HepG2 (cell line): Measurements from ENCODE around the gene PPP1R12C. TPM values are rescaled to one million over a fixed set of nuclear protein-coding genes. Genes with fewer than 3 reads are reported as not detected.

Experiments
- ELF4 ChIP-seq: sonication (generic); formaldehyde crosslinking; IDR thresholded peaks from 2 replicates; pipeline ENCODE4 v1.5.0; 2020; ENCODE audit warnings: missing genetic modification reagents, mild to moderate bottlenecking, moderate library complexity, borderline replicate concordance
- ETV5 ChIP-seq: IDR thresholded peaks from 2 replicates; pipeline ENCODE4 v1.6.1; 2018; ENCODE audit warnings: missing biosample characterization, missing genetic modification reagents, inconsistent platforms, borderline replicate concordance
- HBP1 ChIP-seq: IDR thresholded peaks from 2 replicates; pipeline ENCODE4 v1.6.1; 2016; ENCODE audit warnings: low read depth, control low read depth
- KLF6 ChIP-seq: IDR thresholded peaks from 2 replicates; pipeline ENCODE4 v1.8.0; 2016; ENCODE audit warnings: missing biosample characterization, missing genetic modification reagents
- MTF1 ChIP-seq: sonication (generic); formaldehyde crosslinking; IDR thresholded peaks from 2 replicates; pipeline ENCODE4 v1.5.0; 2020; ENCODE audit warnings: missing genetic modification reagents
- NCOA2 ChIP-seq: sonication (generic); formaldehyde crosslinking; IDR thresholded peaks from 2 replicates; pipeline ENCODE4 v1.8.0; 2022; ENCODE audit warnings: inconsistent platforms
- NCOA5 ChIP-seq: sonication (generic); formaldehyde crosslinking; IDR thresholded peaks from 2 replicates; pipeline ENCODE4 v1.4.0; 2020; ENCODE audit warnings: missing genetic modification reagents
- SOX6 ChIP-seq, 2 experiments: fragments of 450-650 bp in 1 of 2; sonication (generic) in 1 of 2; formaldehyde crosslinking in 1 of 2; IDR thresholded peaks; 2 replicates each; pipeline versions ENCODE4 v1.4.0 to v1.6.1; 2017 to 2020; ENCODE audit warnings: antibody characterized with exemption in 1 of 2, mild to moderate bottlenecking in 1 of 2, missing genetic modification reagents in 1 of 2
- TCF7L2 ChIP-seq: IDR thresholded peaks from 2 replicates; pipeline ENCODE4 v1.6.1; 2011; ENCODE audit warnings: mild to moderate bottlenecking, low read depth, low read length, moderate library complexity
- ZFP90 ChIP-seq: sonication (generic); formaldehyde crosslinking; IDR thresholded peaks from 2 replicates; pipeline ENCODE4 v1.8.0; 2022; ENCODE audit warnings: missing genetic modification reagents, mild to moderate bottlenecking, inconsistent platforms, borderline replicate concordance
- ZNF615 ChIP-seq: sonication (generic); formaldehyde crosslinking; IDR thresholded peaks from 2 replicates; pipeline ENCODE4 v1.5.0; 2020; ENCODE audit warnings: mild to moderate bottlenecking, missing genetic modification reagents, borderline replicate concordance
- ZNF709 ChIP-seq: sonication (generic); formaldehyde crosslinking; IDR thresholded peaks from 2 replicates; pipeline ENCODE4 v1.5.0; 2020; ENCODE audit warnings: mild to moderate bottlenecking, missing genetic modification reagents
- ZNF766 ChIP-seq: sonication (generic); formaldehyde crosslinking; IDR thresholded peaks from 2 replicates; pipeline ENCODE4 v1.5.0; 2020; ENCODE audit warnings: missing genetic modification reagents, borderline replicate concordance
- ZXDC ChIP-seq: sonication (generic); formaldehyde crosslinking; IDR thresholded peaks from 2 replicates; pipeline ENCODE4 v1.5.0; 2020; ENCODE audit warnings: mild to moderate bottlenecking, missing genetic modification reagents
- polyA plus RNA-seq, 8 experiments: library from polyadenylated mRNA; depleted of rRNA in 3 of 8; stranded (reverse) in 7 of 8; unstranded in 1 of 8; fragments of >200 nt; fragmentation: Illumina TruSeq in 4 of 8; extraction: Trizol in 4 of 8; gene quantifications; 2 replicates each; pipeline versions ENCODE4 v1.2.1 to v1.2.3, GENCODE V29; 2011 to 2016; ENCODE audit warnings: low read depth in 4 of 8, missing spikeins in 1 of 8, mixed read lengths in 1 of 8; ENCODE audit not compliant: insufficient read depth in 1 of 8
- total RNA-seq, 5 experiments: library from RNA; depleted of rRNA; stranded (reverse); fragments of >200 nt; fragmentation: Illumina TruSeq; extraction: Trizol; gene quantifications; 2 replicates each; pipeline ENCODE4 v1.2.3, GENCODE V29; 2016; ENCODE audit warnings: low read depth in 1 of 5
- TF ChIP-seq, protein P1 (sequence below): sonication (generic); formaldehyde crosslinking; IDR thresholded peaks from 2 replicates; pipeline ENCODE4 v1.9.0; 2021; ENCODE audit warnings: missing genetic modification reagents, mild to moderate bottlenecking, borderline replicate concordance
- TF ChIP-seq, protein P2 (sequence below): sonication (generic); formaldehyde crosslinking; IDR thresholded peaks from 2 replicates; pipeline ENCODE4 v1.9.0; 2021; ENCODE audit warnings: missing genetic modification reagents, borderline replicate concordance
- TF ChIP-seq, protein P3 (sequence below): conservative IDR thresholded peaks from 2 replicates; pipeline ENCODE4 v1.6.1; 2018; ENCODE audit warnings: missing genetic modification reagents

Gene PPP1R12C
- total and polyA plus RNA-seq, 2 of the 13 experiments (the other 11 are each of a cell fraction or from before 2014, with no cell fraction given), result 29.7 to 30.3 TPM

DNA sequence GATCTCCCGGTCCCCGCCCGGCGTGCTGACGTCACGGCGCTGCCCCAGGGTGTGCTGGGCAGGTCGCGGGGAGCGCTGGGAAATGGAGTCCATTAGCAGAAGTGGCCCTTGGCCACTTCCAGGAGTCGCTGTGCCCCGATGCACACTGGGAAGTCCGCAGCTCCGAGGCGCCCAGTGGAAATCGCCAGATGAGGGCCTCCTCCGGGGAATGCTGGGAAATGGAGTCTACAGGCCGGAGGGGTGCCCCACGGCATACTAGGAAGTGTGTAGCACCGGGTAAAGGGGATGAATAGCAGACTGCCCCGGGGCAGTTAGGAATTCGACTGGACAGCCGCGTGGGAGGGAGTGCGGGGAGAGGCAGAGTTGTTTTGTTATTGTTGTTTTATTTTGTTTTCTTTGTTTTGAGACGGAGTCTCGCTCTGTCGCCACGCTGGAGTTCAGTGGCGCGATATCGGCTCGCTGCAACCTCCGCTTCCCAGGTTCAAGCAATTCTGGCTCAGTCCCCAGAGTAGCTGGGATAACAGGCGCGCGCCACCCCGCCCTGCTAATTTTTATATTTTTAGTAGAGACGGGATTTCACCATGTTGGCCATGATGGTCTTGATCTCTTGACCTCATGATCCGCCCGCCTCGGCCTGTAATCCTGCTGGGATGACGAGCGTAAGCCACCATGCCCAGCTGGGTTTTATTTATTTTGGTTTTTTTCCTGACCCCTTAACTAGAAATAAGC is 390 bp upstream of the PPP1R12C start (continued):
- no peak for TF ChIP-seq ZNF615 (CRISPR knock-in tag)
- no peak for TF ChIP-seq NCOA2
- TF ChIP-seq, protein P1, sequence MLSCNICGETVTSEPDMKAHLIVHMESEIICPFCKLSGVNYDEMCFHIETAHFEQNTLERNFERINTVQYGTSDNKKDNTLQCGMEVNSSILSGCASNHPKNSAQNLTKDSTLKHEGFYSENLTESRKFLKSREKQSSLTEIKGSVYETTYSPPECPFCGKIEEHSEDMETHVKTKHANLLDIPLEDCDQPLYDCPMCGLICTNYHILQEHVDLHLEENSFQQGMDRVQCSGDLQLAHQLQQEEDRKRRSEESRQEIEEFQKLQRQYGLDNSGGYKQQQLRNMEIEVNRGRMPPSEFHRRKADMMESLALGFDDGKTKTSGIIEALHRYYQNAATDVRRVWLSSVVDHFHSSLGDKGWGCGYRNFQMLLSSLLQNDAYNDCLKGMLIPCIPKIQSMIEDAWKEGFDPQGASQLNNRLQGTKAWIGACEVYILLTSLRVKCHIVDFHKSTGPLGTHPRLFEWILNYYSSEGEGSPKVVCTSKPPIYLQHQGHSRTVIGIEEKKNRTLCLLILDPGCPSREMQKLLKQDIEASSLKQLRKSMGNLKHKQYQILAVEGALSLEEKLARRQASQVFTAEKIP (CRISPR knock-in tag), result no peak
- TF ChIP-seq MTF1, result no peak
- TF ChIP-seq, protein P2, sequence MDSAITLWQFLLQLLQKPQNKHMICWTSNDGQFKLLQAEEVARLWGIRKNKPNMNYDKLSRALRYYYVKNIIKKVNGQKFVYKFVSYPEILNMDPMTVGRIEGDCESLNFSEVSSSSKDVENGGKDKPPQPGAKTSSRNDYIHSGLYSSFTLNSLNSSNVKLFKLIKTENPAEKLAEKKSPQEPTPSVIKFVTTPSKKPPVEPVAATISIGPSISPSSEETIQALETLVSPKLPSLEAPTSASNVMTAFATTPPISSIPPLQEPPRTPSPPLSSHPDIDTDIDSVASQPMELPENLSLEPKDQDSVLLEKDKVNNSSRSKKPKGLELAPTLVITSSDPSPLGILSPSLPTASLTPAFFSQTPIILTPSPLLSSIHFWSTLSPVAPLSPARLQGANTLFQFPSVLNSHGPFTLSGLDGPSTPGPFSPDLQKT (CRISPR knock-in tag), result peak; percentile 66; the same call in 1 of the 2 replicates
- TF ChIP-seq TCF7L2, result no peak
- peak; percentile 58 for TF ChIP-seq ETV5 (CRISPR knock-in tag)
- TF ChIP-seq SOX6 (IDR thresholded peaks at IDR 0.05), result no peak
- TF ChIP-seq SOX6 (CRISPR knock-in tag; IDR thresholded peaks at IDR 0.05), result no peak; the same call in 1 of the 2 replicates
- TF ChIP-seq ZFP90, result 0 out of 2 replicates have a peak, but pooled peaks have one; percentile 20
- TF ChIP-seq NCOA5 (CRISPR knock-in tag), result no peak
- TF ChIP-seq ZNF766 (CRISPR knock-in tag), result no peak
- no peak for TF ChIP-seq ZNF709
- no peak for TF ChIP-seq KLF6 (CRISPR knock-in tag)
- TF ChIP-seq ZXDC (CRISPR knock-in tag), result no peak
- TF ChIP-seq ELF4, result 0 out of 2 replicates have a peak, but pooled peaks have one; percentile 30
- TF ChIP-seq HBP1 (CRISPR knock-in tag), result no peak
- TF ChIP-seq, protein P3, sequence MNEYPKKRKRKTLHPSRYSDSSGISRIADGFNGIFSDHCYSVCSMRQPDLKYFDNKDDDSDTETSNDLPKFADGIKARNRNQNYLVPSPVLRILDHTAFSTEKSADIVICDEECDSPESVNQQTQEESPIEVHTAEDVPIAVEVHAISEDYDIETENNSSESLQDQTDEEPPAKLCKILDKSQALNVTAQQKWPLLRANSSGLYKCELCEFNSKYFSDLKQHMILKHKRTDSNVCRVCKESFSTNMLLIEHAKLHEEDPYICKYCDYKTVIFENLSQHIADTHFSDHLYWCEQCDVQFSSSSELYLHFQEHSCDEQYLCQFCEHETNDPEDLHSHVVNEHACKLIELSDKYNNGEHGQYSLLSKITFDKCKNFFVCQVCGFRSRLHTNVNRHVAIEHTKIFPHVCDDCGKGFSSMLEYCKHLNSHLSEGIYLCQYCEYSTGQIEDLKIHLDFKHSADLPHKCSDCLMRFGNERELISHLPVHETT (CRISPR knock-in tag), result peak; percentile 88; the same call in 1 of the 2 replicates
